ENCODE data around the gene IFT57.

Gene IFT57

DNA sequence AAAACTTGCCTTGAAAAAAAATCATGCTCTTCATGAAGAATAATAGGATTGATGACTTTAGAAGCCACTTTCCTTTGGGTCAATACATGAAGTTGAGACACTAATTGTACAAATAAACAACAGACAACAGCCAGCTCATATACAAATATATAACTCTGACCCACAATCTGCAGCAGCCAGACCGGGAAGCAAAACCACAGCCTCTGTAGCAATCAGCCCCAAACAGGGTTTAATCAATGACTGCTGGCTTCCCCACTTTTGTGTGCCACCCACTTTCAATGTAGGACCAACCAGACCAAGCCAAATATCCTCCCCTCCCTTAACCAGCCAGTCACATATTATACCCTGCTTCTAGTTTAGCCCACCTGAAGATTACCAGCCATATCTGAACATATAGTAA, 39.0 kb downstream of the IFT57 start:
- Histone ChIP-seq H3K27me3 (ENCODE audit: insufficient read depth, poor library complexity, severe bottlenecking) (no peaks in the 10 kb centered on the region), H3K4me3 (replicated peaks; ENCODE audit: insufficient read depth, low read length) (no peak overlapping the region), H3K27ac (replicated peaks) (no peak overlapping the region)
- TF ChIP-seq SPI1 (IDR thresholded peaks at IDR 0.05; ENCODE audit: borderline replicate concordance, low read depth) (no peak), POLR2AphosphoS5 (IDR thresholded peaks at IDR 0.05; ENCODE audit: low read depth) (no peak), GABPA (IDR thresholded peaks at IDR 0.05; ENCODE audit: low read depth) (no peak)
- TF ChIP-seq, protein P1, sequence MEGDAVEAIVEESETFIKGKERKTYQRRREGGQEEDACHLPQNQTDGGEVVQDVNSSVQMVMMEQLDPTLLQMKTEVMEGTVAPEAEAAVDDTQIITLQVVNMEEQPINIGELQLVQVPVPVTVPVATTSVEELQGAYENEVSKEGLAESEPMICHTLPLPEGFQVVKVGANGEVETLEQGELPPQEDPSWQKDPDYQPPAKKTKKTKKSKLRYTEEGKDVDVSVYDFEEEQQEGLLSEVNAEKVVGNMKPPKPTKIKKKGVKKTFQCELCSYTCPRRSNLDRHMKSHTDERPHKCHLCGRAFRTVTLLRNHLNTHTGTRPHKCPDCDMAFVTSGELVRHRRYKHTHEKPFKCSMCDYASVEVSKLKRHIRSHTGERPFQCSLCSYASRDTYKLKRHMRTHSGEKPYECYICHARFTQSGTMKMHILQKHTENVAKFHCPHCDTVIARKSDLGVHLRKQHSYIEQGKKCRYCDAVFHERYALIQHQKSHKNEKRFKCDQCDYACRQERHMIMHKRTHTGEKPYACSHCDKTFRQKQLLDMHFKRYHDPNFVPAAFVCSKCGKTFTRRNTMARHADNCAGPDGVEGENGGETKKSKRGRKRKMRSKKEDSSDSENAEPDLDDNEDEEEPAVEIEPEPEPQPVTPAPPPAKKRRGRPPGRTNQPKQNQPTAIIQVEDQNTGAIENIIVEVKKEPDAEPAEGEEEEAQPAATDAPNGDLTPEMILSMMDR (IDR thresholded peaks at IDR 0.05; ENCODE audit: insufficient read depth, low read length) = no peak
- TF ChIP-seq, protein P2, sequence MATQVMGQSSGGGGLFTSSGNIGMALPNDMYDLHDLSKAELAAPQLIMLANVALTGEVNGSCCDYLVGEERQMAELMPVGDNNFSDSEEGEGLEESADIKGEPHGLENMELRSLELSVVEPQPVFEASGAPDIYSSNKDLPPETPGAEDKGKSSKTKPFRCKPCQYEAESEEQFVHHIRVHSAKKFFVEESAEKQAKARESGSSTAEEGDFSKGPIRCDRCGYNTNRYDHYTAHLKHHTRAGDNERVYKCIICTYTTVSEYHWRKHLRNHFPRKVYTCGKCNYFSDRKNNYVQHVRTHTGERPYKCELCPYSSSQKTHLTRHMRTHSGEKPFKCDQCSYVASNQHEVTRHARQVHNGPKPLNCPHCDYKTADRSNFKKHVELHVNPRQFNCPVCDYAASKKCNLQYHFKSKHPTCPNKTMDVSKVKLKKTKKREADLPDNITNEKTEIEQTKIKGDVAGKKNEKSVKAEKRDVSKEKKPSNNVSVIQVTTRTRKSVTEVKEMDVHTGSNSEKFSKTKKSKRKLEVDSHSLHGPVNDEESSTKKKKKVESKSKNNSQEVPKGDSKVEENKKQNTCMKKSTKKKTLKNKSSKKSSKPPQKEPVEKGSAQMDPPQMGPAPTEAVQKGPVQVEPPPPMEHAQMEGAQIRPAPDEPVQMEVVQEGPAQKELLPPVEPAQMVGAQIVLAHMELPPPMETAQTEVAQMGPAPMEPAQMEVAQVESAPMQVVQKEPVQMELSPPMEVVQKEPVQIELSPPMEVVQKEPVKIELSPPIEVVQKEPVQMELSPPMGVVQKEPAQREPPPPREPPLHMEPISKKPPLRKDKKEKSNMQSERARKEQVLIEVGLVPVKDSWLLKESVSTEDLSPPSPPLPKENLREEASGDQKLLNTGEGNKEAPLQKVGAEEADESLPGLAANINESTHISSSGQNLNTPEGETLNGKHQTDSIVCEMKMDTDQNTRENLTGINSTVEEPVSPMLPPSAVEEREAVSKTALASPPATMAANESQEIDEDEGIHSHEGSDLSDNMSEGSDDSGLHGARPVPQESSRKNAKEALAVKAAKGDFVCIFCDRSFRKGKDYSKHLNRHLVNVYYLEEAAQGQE (IDR thresholded peaks at IDR 0.05; ENCODE audit: insufficient replicate concordance, low read depth) = no peak
- DNase-seq (ENCODE audit: low read depth in 1 of 2, low spot score in 1 of 2) = peak in 1 of 2 experiments; percentile 59

DNA sequence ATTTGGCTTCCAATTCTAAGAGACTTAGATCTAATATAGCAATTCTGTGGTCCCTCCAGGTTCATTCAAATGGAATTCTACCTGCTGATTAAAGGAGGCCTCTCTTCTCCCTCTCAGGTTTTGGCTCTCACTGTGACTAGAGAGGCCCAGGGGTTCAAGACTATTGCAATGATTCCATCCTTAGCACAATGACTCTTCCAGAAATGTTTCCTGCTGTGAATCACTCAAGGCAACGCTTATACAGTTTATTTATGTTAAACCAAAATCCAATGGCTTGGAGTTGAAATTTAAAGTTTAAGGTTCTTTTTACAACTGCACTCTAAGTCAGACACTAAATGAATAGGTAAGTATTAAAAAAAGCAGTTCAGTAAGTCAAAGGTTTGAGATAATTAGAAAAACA, 39.9 kb downstream of the IFT57 start:
- H3K4me3 ChIP-seq (replicated peaks; ENCODE audit: insufficient read depth, low read length) = no peak overlapping the region
- H3K27me3 ChIP-seq (ENCODE audit: insufficient read depth, poor library complexity, severe bottlenecking) = no peaks in the 10 kb centered on the region
- no peak for DNase-seq (ENCODE audit: low read depth in 1 of 2, low spot score in 1 of 2)
- TF ChIP-seq POLR2AphosphoS5 (IDR thresholded peaks at IDR 0.05; ENCODE audit: low read depth) (no peak), SPI1 (IDR thresholded peaks at IDR 0.05; ENCODE audit: borderline replicate concordance, low read depth) (no peak), GABPA (IDR thresholded peaks at IDR 0.05; ENCODE audit: low read depth) (no peak)
- TF ChIP-seq, protein P2 (IDR thresholded peaks at IDR 0.05; ENCODE audit: insufficient replicate concordance, low read depth) = no peak
- TF ChIP-seq, protein P1 (IDR thresholded peaks at IDR 0.05; ENCODE audit: insufficient read depth, low read length) = no peak
- no peak overlapping the region for H3K27ac ChIP-seq (replicated peaks)

DNA sequence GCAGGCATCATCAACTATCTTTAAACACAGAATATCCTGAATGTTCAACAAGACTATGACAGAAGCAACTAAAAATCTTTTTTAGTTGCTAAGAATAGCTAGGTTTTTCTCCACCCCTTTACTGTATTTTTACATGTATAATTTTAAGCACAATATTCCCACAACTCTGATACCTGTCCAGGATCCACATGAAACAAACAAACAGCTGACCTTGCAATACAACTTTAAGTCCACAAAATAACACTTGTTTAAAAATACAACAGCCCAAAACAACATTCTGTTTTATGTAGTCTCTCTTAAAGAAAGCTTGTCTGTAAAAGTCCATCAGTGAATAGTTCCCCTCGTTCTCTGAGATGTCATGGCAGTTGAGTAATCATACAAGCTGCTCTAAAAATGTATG, 41.1 kb downstream of the IFT57 start:
- no peak overlapping the region for H3K4me3 ChIP-seq (replicated peaks; ENCODE audit: insufficient read depth, low read length)
- DNase-seq (ENCODE audit: low read depth in 1 of 2, low spot score in 1 of 2) = no peak
- no peak overlapping the region for H3K27ac ChIP-seq (replicated peaks)
- TF ChIP-seq, protein P1 (IDR thresholded peaks at IDR 0.05; ENCODE audit: insufficient read depth, low read length) = no peak
- TF ChIP-seq, protein P2 (IDR thresholded peaks at IDR 0.05; ENCODE audit: insufficient replicate concordance, low read depth) = no peak
- TF ChIP-seq POLR2AphosphoS5 (IDR thresholded peaks at IDR 0.05; ENCODE audit: low read depth) (no peak), SPI1 (IDR thresholded peaks at IDR 0.05; ENCODE audit: borderline replicate concordance, low read depth) (no peak), GABPA (IDR thresholded peaks at IDR 0.05; ENCODE audit: low read depth) (no peak)
- no peaks in the 10 kb centered on the region for H3K27me3 ChIP-seq (ENCODE audit: insufficient read depth, poor library complexity, severe bottlenecking)

All from HL-60 (cell line).